ENCODE data around the gene GP9.

GRCh38 chr3:129060276-129061022, at the start of gene GP9:
- no peak for TF ChIP-seq CTCF (conservative IDR thresholded peaks at IDR 0.05; ENCODE audit: low read length)
- no peak for TF ChIP-seq EZH2phosphoT487 (IDR thresholded peaks at IDR 0.05; ENCODE audit: borderline replicate concordance, low read depth, low read length)
